Uterus (tissue), 4 donors: ENCODE data around the gene TINCR. TPM values are rescaled to one million over a fixed set of nuclear protein-coding genes. Genes with fewer than 3 reads are reported as not detected.

Experiments
- DNase-seq, 2 donors: peaks; one replicate each; pipeline ENCODE4 v3.0.0-alpha.2; 2019 to 2020
- H3K27ac ChIP-seq, 2 donors: fragments of 200-600 bp; sonication (generic); 1 replicate in 1 of 2; 2 replicates in 1 of 2; pipeline ENCODE4 v1.5.1; 2016 to 2018
- H3K27me3 ChIP-seq, 2 donors: fragments of 200-600 bp; sonication (generic); one replicate each; pipeline ENCODE4 v1.5.1; 2018 to 2019; ENCODE audit warnings: control low read depth in 1 of 2
- H3K36me3 ChIP-seq, 2 donors: fragments of 200-600 bp; sonication (generic); one replicate each; pipeline ENCODE4 v1.5.1; 2019; ENCODE audit warnings: control low read depth in 1 of 2
- H3K4me1 ChIP-seq, 2 donors: fragments of 200-600 bp; sonication (generic); one replicate each; pipeline ENCODE4 v1.5.1; 2018 to 2019; ENCODE audit warnings: control low read depth in 1 of 2
- H3K4me3 ChIP-seq, 2 donors: fragments of 200-600 bp; sonication (generic); 1 replicate in 1 of 2; 2 replicates in 1 of 2; pipeline ENCODE4 v1.5.1; 2018 to 2019; ENCODE audit warnings: mild to moderate bottlenecking in 1 of 2
- H3K9me3 ChIP-seq, 2 donors: fragments of 200-600 bp; sonication (generic); one replicate each; pipeline ENCODE4 v1.5.1; 2019; ENCODE audit warnings: control low read depth in 1 of 2
- POLR2A ChIP-seq, 2 donors: fragments of 450-650 bp; IDR thresholded peaks; one replicate each; pipeline ENCODE4 v1.6.1; 2016; ENCODE audit warnings: antibody characterized with exemption in 2 of 2, mild to moderate bottlenecking in 1 of 2, moderate library complexity in 1 of 2
- intact Hi-C: fragments of 100-400 bp; cut with DNase I; formaldehyde crosslinking; loops from one replicate; pipeline ENCODE4 v1.15.1; 2023; ENCODE audit warnings: low total_unique reads
- total RNA-seq, 4 donors: library from RNA; depleted of rRNA in 3 of 4; stranded (reverse); fragments of >200 nt in 3 of 4; gene quantifications; one replicate each; pipeline versions ENCODE4 v1.1.0 to v1.2.4, GENCODE V29; 2014 to 2023
- TF ChIP-seq, protein P1 (sequence below), 4 experiments: fragments of 200-600 bp in 2 of 4; fragments of 450-650 bp in 2 of 4; sonication (generic) in 2 of 4; IDR thresholded peaks; one replicate each; pipeline ENCODE4 v1.5.1; 2016 to 2019; ENCODE audit warnings: antibody characterized with exemption in 4 of 4, mild to moderate bottlenecking in 2 of 4, moderate library complexity in 1 of 4
- donor health status: DM: yes; HTN: yes; CAD: no.

Gene TINCR
- total RNA-seq, 4 donors from 2014 or later, result 1.2 to 5.3 TPM; not detected in 2

- Histone ChIP-seq H3K4me3 (no peak overlapping the region), H3K4me1 (no peaks in the 10 kb centered on the region), H3K27me3 (no peaks in the 10 kb centered on the region), H3K36me3 (no peaks in the 10 kb centered on the region), H3K9me3 (peaks cover 0 to 12% of the 10 kb centered on the region in 2 donors), H3K27ac (no peak overlapping the region)
- intact Hi-C loops, result no loop called here
- no peak for TF ChIP-seq POLR2A (IDR thresholded peaks at IDR 0.05)
- TF ChIP-seq, protein P1, sequence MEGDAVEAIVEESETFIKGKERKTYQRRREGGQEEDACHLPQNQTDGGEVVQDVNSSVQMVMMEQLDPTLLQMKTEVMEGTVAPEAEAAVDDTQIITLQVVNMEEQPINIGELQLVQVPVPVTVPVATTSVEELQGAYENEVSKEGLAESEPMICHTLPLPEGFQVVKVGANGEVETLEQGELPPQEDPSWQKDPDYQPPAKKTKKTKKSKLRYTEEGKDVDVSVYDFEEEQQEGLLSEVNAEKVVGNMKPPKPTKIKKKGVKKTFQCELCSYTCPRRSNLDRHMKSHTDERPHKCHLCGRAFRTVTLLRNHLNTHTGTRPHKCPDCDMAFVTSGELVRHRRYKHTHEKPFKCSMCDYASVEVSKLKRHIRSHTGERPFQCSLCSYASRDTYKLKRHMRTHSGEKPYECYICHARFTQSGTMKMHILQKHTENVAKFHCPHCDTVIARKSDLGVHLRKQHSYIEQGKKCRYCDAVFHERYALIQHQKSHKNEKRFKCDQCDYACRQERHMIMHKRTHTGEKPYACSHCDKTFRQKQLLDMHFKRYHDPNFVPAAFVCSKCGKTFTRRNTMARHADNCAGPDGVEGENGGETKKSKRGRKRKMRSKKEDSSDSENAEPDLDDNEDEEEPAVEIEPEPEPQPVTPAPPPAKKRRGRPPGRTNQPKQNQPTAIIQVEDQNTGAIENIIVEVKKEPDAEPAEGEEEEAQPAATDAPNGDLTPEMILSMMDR (IDR thresholded peaks at IDR 0.05), result no peak
- DNase-seq, result no peak
Observed at GRCh38 chr19:5560156-5560555, 7.6 kb downstream of the TINCR start.

DNA sequence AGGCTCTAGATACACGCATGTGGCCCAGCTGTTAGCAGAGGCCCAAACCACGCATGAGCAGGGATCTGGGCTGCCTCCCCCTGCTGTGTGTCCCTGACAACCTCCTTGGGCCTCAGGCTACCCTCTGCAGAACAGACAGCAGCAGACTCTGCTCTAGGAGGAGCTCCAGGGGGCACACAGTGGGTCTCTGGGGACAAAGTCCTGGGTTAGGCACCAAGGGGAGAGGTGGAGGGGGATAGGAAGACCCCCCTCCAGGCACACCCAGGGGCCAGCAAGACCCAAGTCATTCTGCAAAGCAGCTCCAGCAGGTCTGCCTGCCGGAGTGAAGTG, 8.0 kb downstream of the TINCR start:
- H3K4me3 ChIP-seq, result no peak overlapping the region
- no peaks in the 10 kb centered on the region for H3K36me3 ChIP-seq
- no peak overlapping the region for H3K27ac ChIP-seq
- TF ChIP-seq POLR2A (IDR thresholded peaks at IDR 0.05), result no peak
- intact Hi-C loops, result no loop called here
- peaks cover 0 to 12% of the 10 kb centered on the region in 2 donors for H3K9me3 ChIP-seq
- H3K27me3 ChIP-seq, result no peaks in the 10 kb centered on the region
- H3K4me1 ChIP-seq, result no peaks in the 10 kb centered on the region
- no peak for DNase-seq

- intact Hi-C loops, result no loop called here
- H3K9me3 ChIP-seq, result peaks cover 0 to 12% of the 10 kb centered on the region in 2 donors
- TF ChIP-seq POLR2A (IDR thresholded peaks at IDR 0.05), result no peak
- TF ChIP-seq, protein P1 (IDR thresholded peaks at IDR 0.05), result no peak
- H3K36me3 ChIP-seq, result no peaks in the 10 kb centered on the region
- no peak overlapping the region for H3K4me3 ChIP-seq
- H3K4me1 ChIP-seq, result no peaks in the 10 kb centered on the region
- no peaks in the 10 kb centered on the region for H3K27me3 ChIP-seq
- no peak for DNase-seq
- H3K27ac ChIP-seq, result no peak overlapping the region
Observed at GRCh38 chr19:5558101-5558621, 9.6 kb downstream of the TINCR start.

GRCh38 chr19:5557691-5558090, 10.1 kb downstream of the TINCR start:
- Histone ChIP-seq H3K4me3 (no peak overlapping the region), H3K36me3 (no peaks in the 10 kb centered on the region), H3K9me3 (peaks cover 0 to 12% of the 10 kb centered on the region in 2 donors), H3K27me3 (no peaks in the 10 kb centered on the region), H3K4me1 (no peaks in the 10 kb centered on the region), H3K27ac (no peak overlapping the region)
- no peak for DNase-seq
- no peak for TF ChIP-seq POLR2A (IDR thresholded peaks at IDR 0.05)
- TF ChIP-seq, protein P1 (IDR thresholded peaks at IDR 0.05), result no peak
- intact Hi-C loops, result no loop called here

DNA sequence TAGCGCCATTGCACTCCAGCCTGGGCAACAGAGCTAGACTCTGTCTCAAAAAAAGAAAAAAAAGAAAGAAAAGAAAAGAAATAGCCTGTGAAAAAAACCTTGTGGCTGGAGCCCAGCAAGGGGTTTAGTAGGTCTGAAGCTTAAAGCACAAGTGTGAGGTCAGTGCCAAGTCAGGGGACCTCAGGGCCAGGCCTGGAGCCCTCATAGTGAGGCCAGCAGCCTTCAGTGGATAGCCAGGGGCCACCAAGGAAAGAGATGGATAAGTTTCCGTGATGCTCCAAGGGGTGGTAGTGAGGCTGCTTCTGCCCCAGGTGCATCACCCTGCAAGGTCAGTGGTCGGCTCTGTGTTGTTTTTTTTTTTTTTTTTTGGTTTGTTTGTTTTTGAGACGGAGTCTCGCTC, 12.9 kb downstream of the TINCR start:
- Histone ChIP-seq H3K4me1 (no peaks in the 10 kb centered on the region), H3K4me3 (no peak overlapping the region), H3K9me3 (no peaks in the 10 kb centered on the region), H3K27ac (no peak overlapping the region), H3K27me3 (no peaks in the 10 kb centered on the region), H3K36me3 (no peaks in the 10 kb centered on the region)
- intact Hi-C loops, result no loop called here
- no peak for DNase-seq
- no peak for TF ChIP-seq POLR2A (IDR thresholded peaks at IDR 0.05)
- TF ChIP-seq, protein P1 (IDR thresholded peaks at IDR 0.05), result no peak

- DNase-seq, result no peak
- intact Hi-C loops, result no loop called here
- Histone ChIP-seq H3K9me3 (no peaks in the 10 kb centered on the region), H3K4me1 (no peaks in the 10 kb centered on the region), H3K27ac (no peak overlapping the region), H3K27me3 (no peaks in the 10 kb centered on the region), H3K4me3 (no peak overlapping the region), H3K36me3 (no peaks in the 10 kb centered on the region)
- no peak for TF ChIP-seq POLR2A (IDR thresholded peaks at IDR 0.05)
- TF ChIP-seq, protein P1 (IDR thresholded peaks at IDR 0.05), result no peak
Observed at GRCh38 chr19:5553892-5554291, 13.9 kb downstream of the TINCR start.
